Stromal cell of bone marrow (primary cell): ENCODE data around the gene KNDC1.
"Not testable (repeated sequence)": the region's sequence is repeated elsewhere in the genome, so short reads cannot be mapped to it uniquely, and the experiment has no call there.

Experiments
- DNase-seq: peaks from one replicate; pipeline ENCODE4 v3.0.0-alpha.2; 2012; ENCODE audit warnings: low read depth

Gene KNDC1

GRCh38 chr10:133126431-133127290 lies 33.4 kb upstream of the KNDC1 start:
- no peak for DNase-seq

DNA sequence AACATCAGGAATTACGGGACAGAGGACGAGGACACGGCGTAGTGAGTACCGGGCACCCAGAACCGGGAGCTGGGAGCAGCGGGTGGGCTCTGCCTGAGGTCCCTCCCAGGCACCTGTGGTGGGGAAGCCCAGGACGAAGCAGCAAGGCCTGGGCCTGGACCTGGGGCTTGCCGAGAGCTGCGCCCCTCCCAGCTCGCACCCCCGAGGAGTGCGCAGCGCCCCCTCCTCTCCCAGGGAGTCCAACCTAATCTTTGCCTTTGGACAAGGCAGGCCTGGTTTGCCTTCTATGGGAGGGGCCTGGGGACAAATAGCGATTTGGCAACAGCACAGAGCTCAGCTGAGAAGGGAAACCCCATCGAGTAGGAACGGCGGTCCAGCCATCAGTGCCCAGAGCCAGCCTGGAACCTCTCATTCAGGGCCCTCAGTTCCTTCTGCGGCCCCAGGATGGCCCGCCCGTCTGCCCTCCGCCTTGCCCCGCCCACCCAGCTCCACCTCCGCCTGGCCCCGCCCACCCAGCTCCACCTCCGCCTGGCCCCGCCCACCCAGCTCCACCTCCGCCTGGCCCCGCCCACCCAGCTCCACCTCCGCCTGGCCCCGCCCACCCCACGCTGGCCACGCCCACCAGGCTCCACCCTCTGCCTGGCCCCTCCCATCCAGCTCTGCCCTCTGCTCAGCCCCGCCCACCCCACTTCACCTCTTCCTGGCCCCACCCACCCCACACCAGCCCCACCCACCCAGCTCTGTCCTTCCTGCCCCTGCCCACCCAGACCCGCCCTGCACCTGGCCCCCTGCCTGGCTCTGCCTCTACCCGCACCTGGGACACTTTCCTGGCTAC lies 32.5 kb upstream of the KNDC1 start:
- DNase-seq = no peak

- DNase-seq = no peak
These were observed 31.6 kb upstream of the KNDC1 start for GRCh38 chr10:133128126-133129070.

- DNase-seq = no peak
These were observed 30.8 kb upstream of the KNDC1 start for GRCh38 chr10:133129071-133129858.

DNA sequence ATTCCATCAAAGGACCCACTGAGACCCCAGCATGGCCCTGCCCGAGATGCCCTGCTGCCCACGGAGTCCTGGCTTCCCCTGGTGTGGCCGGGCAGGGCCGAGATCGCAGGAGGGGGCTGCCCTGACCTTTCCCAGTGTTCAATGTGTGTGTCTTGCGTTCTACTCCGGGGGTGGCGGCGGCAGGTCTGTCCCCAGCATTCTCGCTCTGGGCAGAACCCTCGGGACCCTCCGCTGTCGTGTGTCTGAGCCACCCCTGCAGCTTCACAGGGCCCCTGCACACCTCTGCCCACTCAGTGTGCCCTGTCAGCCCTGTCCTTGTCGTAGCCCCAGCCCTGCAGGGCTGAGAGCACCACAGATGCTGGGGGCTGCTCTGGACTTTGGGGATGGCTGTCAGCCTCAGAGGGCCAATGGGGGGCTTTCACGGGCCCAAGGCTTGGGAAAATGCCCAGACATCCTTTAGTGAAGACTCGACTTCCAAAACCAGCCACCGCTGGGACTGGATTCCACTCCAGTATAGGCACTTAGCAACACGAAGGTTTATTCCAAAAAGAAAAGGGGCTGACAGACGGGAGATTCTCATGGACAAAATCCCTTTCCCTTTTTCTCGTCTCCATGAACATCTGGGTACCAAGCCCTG lies 30.0 kb upstream of the KNDC1 start:
- no peak for DNase-seq

- no peak for DNase-seq
These were observed 29.4 kb upstream of the KNDC1 start for GRCh38 chr10:133130602-133131001.

- no peak for DNase-seq
These were observed 29.0 kb upstream of the KNDC1 start for GRCh38 chr10:133131053-133131452.

GRCh38 chr10:133131734-133132472 lies 28.1 kb upstream of the KNDC1 start:
- DNase-seq = no peak

- DNase-seq = no peak
These were observed 27.3 kb upstream of the KNDC1 start for GRCh38 chr10:133132473-133133291.

DNA sequence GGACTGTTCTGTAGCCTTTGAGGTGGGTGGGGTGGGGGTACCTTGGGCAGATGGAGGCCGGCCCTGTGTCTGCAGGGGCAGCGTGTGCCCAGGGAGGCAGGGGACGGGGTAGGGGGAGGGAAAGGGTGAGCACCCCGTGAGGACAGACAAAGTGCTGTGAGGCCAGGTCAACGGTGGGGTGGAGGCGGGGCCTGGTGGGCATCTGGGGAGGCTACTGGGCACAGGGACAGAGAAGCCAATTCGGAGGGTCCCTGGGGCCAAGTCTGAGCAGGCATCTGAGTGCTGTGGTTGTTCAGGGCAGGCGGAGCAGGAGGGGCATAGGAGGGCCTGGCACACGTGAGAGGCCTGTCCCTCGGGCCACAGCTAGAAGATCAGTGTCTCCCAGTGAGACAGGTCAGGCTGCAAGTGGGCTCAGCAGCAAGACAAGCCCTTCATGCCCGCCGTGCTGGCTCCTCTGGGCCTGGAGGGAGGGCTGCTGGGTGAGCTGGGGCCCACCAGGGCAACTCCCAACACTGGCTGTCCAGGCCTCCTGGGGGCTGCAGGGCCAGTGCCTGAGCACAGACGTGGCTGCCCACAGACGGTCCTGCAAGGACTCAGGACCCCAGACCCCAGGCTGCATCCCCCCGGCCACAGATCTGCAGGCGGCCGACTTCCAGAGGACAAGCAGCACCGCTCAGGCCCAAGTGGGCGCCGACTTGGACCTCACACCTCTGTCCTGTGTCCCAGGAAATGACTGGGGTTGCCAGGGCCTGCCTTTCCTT lies 26.4 kb upstream of the KNDC1 start:
- DNase-seq = no peak

- no peak for DNase-seq
These were observed 25.5 kb upstream of the KNDC1 start for GRCh38 chr10:133134411-133135115.

DNA sequence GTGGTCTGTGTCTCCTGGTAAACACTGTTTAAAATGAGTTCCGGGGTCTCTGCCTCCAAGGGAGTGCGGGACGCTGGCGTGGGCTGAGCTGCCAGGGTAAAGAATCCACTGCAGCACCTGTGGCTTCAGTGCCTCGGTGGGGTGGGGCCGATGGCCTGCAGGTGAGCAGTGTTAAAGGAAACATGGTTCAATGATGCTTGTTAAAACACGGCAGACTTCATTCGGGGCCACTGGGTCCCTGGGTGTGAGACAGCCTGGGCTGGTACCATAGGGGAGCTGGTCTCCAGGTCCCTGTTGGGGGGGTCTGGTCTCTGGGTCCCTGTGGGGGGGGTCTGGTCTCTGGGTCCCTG lies 24.9 kb upstream of the KNDC1 start:
- DNase-seq = no peak

GRCh38 chr10:133137486-133138145 lies 22.4 kb upstream of the KNDC1 start:
- DNase-seq = not testable (repeated sequence)

DNA sequence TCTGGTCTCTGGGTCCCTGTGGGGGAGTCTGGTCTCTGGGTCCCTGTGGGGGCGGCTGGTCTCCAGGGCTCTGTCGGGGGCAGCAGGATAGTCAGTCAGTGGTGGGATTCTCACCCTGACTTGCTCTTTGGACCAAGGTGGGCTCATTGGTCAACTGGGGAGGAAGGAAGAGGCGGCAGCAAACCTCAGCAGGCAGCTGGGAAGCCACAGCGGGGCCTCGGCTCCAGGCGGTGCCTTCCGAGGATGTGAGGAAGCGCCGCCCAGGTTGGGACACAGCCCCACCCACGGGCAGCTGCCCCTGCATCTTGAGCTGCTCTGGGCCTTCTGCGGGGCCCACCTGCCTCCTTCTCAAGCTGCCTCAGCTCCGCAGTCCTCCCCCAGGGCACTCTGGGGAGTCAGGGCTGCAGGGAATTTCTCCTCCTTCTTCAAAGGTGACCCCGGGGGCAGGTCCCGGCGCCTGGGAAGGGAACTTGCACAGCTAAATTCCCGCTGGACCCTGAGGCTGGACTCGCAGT lies 20.4 kb upstream of the KNDC1 start:
- DNase-seq = no peak

- no peak for DNase-seq
These were observed 19.4 kb upstream of the KNDC1 start for GRCh38 chr10:133140417-133141143.
